Measurements from ENCODE around the gene MCAM.

Gene MCAM

DNA sequence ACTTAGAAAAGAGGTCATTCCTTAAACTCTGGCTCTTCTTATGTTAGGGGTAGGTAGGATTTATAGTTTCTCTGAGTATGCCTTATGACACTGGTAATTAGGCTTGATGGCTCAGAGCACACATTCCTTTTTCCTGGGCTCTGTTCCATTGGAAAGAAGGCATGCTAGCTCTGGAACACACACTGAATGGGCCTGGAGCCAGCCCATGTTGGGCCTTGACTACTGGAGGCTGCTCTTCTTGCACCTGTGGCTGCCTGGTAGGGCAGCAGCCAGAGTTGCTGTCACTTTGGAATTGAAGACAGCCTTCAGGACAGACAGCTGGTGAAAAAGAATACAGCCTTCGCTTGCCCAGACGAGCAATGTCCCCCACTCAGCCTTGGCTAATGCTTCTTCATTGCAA is 18.2 kb downstream of the MCAM start:
- TF ChIP-seq, protein P1, sequence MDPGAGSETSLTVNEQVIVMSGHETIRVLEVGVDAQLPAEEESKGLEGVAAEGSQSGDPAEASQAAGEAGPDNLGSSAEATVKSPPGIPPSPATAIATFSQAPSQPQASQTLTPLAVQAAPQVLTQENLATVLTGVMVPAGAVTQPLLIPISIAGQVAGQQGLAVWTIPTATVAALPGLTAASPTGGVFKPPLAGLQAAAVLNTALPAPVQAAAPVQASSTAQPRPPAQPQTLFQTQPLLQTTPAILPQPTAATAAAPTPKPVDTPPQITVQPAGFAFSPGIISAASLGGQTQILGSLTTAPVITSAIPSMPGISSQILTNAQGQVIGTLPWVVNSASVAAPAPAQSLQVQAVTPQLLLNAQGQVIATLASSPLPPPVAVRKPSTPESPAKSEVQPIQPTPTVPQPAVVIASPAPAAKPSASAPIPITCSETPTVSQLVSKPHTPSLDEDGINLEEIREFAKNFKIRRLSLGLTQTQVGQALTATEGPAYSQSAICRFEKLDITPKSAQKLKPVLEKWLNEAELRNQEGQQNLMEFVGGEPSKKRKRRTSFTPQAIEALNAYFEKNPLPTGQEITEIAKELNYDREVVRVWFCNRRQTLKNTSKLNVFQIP (CRISPR knock-in tag; IDR thresholded peaks at IDR 0.05; ENCODE audit: borderline replicate concordance, low read depth): no peak
- TF ChIP-seq RARB (CRISPR knock-in tag; IDR thresholded peaks at IDR 0.05) (no peak), ZFP3 (CRISPR knock-in tag; IDR thresholded peaks at IDR 0.05) (no peak), TOX (CRISPR knock-in tag; IDR thresholded peaks at IDR 0.05; ENCODE audit: borderline replicate concordance) (no peak)
- ATAC-seq: no peak

- no peak for ATAC-seq
- TF ChIP-seq RARB (CRISPR knock-in tag; IDR thresholded peaks at IDR 0.05) (no peak), GLIS3 (CRISPR knock-in tag; IDR thresholded peaks at IDR 0.05) (no peak), ZFP3 (CRISPR knock-in tag; IDR thresholded peaks at IDR 0.05) (no peak), CSDC2 (CRISPR knock-in tag; IDR thresholded peaks at IDR 0.05) (no peak), SNAI2 (CRISPR knock-in tag; IDR thresholded peaks at IDR 0.05) (no peak), TOX (CRISPR knock-in tag; IDR thresholded peaks at IDR 0.05; ENCODE audit: borderline replicate concordance) (no peak), ISL1 (CRISPR knock-in tag; IDR thresholded peaks at IDR 0.05) (no peak), TSHZ2 (CRISPR knock-in tag; IDR thresholded peaks at IDR 0.05) (no peak), ZC3H10 (CRISPR knock-in tag; IDR thresholded peaks at IDR 0.05) (no peak), PATZ1 (CRISPR knock-in tag; IDR thresholded peaks at IDR 0.05; ENCODE audit: borderline replicate concordance) (no peak), TCF4 (CRISPR knock-in tag; IDR thresholded peaks at IDR 0.05; ENCODE audit: borderline replicate concordance) (no peak), ESRRG (CRISPR knock-in tag; IDR thresholded peaks at IDR 0.05) (no peak), CREB5 (CRISPR knock-in tag; IDR thresholded peaks at IDR 0.05; ENCODE audit: low read depth) (no peak), ARNTL (CRISPR knock-in tag; IDR thresholded peaks at IDR 0.05; ENCODE audit: borderline replicate concordance, low read depth) (no peak), ZNF565 (CRISPR knock-in tag; conservative IDR thresholded peaks at IDR 0.05; ENCODE audit: low read depth) (no peak), ZNF8 (CRISPR knock-in tag; IDR thresholded peaks at IDR 0.05) (no peak)
- TF ChIP-seq, protein P1 (CRISPR knock-in tag; IDR thresholded peaks at IDR 0.05; ENCODE audit: borderline replicate concordance, low read depth): no peak
These were observed 19.0 kb downstream of the MCAM start for GRCh38 chr11:119297938-119298337.

DNA sequence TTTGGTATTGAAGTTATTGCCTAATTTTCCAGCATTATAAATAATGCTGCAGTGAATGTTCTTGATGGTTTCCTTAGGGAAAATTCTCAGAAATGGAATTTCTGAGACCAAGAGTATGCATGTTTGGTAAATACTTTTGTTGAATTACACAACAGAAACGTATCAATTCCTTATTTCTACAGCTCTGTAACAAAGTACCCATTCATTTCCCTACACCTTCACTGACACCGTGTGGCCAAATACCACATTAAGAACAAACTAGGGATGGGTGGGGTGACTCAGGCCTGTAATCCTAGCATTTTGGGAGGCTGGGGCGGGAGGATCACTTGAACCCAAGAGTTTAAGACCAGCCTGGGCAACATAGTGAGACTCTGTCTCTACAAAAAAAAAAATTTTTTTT is 21.8 kb downstream of the MCAM start:
- TF ChIP-seq TCF4 (CRISPR knock-in tag; IDR thresholded peaks at IDR 0.05; ENCODE audit: borderline replicate concordance) (no peak), BACH2 (CRISPR knock-in tag; IDR thresholded peaks at IDR 0.05; ENCODE audit: borderline replicate concordance) (no peak), ZNF565 (CRISPR knock-in tag; conservative IDR thresholded peaks at IDR 0.05; ENCODE audit: low read depth) (no peak), PPARA (CRISPR knock-in tag; IDR thresholded peaks at IDR 0.05; ENCODE audit: borderline replicate concordance) (no peak), SNAI2 (CRISPR knock-in tag; IDR thresholded peaks at IDR 0.05) (no peak), GLIS3 (CRISPR knock-in tag; IDR thresholded peaks at IDR 0.05) (no peak), ZNF70 (CRISPR knock-in tag; IDR thresholded peaks at IDR 0.05) (no peak)
- peak; percentile 49; the same call in 1 of the 3 replicates for ATAC-seq

Measured in SK-N-SH treated with all-trans-retinoic acid at 6 μM for 48 hours (cell line).